ENCODE results near the gene PDE6D.
"Not testable (repeated sequence)": the region's sequence is repeated elsewhere in the genome, so short reads cannot be mapped to it uniquely, and the experiment has no call there.

PDE6D gene

DNA sequence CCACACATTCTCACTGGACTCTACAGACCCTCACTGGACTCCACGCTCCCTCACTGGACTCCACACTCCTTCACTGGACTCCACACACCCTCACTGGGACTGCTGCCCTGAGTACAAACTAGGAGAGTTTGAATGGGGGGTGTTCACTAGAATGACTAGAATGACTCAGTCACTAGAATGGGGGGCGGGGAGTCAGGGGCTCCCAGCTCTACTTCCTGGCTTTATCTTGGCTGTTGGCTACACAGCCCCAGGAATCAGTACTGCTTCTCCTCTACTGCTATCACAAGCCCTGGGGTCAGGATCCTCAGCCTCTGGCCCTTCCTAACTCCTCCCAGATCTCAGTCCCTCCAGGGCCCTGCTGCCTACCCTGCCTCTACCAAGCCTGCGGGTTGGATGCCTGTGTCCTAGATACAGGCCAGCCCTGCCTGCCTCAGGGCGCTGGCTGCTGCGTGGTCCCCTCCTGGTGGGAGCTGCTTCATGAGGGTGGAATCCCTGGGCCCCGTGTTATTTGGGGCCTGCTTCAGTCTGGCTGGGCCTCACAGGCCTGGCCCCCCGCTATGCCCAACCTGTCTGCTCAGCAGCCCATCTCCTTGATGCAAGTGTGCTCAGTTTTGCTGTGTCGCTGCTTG is 65.0 kb downstream of the PDE6D start:
- no peak for DNase-seq (ENCODE audit: low spot score)
- TF ChIP-seq, protein P1, sequence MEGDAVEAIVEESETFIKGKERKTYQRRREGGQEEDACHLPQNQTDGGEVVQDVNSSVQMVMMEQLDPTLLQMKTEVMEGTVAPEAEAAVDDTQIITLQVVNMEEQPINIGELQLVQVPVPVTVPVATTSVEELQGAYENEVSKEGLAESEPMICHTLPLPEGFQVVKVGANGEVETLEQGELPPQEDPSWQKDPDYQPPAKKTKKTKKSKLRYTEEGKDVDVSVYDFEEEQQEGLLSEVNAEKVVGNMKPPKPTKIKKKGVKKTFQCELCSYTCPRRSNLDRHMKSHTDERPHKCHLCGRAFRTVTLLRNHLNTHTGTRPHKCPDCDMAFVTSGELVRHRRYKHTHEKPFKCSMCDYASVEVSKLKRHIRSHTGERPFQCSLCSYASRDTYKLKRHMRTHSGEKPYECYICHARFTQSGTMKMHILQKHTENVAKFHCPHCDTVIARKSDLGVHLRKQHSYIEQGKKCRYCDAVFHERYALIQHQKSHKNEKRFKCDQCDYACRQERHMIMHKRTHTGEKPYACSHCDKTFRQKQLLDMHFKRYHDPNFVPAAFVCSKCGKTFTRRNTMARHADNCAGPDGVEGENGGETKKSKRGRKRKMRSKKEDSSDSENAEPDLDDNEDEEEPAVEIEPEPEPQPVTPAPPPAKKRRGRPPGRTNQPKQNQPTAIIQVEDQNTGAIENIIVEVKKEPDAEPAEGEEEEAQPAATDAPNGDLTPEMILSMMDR (IDR thresholded peaks at IDR 0.05; ENCODE audit: extremely low read depth, missing control alignments): no peak

DNA sequence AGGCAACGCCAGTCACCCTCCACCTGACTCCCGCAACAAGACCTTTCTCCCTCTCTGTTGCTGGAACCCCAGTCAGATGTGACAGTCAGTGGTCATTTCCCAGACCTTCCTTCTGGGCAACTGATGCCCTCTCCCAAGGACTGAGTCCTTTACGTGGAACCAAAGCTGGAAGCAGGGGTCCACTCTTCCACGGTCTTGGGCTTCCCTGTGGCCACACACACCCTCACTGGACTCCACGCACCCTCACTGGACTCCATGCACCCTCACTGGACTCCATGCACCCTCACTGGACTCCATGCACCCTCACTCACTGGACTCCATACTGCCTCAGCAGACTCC is 65.6 kb downstream of the PDE6D start:
- no peak for DNase-seq (ENCODE audit: low spot score)
- TF ChIP-seq, protein P1 (IDR thresholded peaks at IDR 0.05; ENCODE audit: extremely low read depth, missing control alignments): no peak

DNA sequence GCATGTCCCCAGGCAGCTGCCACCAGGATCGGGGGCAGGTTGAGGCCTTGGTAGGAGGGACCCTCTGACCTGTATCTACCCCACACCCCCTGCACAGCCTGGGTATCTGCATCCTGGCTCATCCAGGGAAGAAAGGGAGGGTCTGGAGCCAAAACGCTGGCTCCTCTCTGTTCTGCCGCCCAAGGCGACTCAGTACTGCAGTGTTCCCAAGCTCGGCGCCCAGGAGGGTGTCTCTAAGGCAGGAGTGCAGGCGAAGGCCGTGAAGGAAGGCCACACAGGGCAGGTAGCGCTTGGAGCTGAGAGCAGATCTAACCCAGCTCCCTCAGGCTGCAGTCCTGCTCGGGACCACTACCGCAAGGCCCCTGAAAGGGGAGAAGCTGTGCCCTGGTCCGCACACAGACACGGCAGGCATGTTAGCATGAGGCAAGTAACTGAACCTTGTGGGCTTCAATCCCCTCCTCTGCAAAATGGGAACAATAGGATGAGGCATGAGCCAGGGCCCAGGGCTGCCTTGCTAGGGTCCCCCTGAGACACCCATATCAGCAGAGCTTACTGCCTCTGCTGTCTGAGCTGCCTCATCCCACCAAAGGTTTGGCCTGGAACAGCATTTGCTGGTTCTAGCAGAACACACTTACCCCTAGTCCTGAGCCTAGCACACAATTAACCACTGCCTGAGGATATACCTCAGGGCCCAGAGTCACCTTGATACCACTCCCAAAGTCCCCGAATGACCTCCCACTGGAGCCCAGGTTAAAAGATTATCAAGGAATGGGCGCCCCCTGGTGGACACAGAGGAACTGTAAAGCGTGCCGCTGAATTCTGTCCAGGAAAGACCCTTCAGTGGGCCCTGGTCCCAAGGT is 66.2 kb downstream of the PDE6D start:
- peak; percentile 65 for DNase-seq (ENCODE audit: low spot score)
- TF ChIP-seq, protein P1 (IDR thresholded peaks at IDR 0.05; ENCODE audit: extremely low read depth, missing control alignments): peak; percentile 74

DNA sequence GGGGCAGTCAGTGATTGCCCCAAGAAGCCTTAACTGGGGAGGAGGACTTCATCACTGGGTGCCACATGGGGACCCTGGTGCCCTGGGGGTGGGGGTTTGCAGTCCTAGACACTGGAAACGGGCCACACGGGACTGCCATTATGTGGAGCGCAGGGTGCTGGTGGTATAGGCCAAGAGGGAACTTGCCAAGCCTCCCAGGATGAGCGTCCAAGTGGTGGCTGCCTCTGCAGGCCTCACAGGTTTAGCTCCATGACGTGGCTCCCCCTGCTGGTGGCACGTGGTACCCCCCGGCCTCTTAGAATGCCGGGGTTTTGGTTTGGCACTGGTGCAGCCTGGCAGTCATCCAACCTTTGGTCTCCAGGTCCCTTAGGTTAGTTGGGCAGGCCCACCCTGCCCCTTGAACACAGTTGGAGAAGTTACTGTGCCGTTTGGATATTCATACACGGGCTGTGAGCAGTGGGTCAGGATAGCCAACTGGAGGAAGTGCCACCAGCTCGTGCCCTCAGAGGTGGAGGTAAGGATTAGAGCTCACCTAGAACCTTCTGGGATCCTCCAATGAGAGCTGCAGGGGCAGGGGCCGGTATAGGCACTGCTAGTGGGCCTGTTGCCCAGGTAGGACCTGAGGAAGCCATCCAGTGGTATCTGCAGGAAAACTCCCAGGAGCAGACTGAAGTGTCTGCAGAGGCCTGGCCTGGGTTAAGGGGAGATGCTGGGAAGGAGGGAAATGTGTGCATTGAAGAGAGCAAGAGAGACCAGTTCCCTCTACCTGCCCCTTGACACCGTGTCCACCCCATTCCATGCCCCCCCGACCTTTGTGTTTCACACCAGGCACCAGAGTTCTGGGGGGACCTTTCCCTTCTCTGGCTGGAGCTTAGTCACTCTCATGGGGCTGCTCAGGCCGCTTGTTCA is 67.1 kb downstream of the PDE6D start:
- TF ChIP-seq, protein P1 (IDR thresholded peaks at IDR 0.05; ENCODE audit: extremely low read depth, missing control alignments): peak; percentile 88
- peak; percentile 77 for DNase-seq (ENCODE audit: low spot score)

DNA sequence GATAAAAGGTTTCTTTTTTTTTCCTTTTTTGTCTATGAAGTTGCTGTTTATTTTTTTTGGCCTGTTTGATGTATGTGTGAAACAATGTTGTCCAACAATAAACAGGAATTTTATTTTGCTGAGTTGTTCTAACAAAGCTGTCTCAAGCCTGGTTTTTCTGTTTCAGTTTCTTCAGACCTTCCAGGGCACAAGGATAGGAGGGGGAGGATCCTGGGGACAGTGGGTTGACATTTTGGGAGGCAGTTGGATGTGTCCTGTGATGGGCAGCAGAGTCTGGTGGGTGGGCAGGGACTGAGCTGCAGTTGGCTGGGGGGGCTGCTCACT is 67.7 kb downstream of the PDE6D start:
- not testable (repeated sequence) for DNase-seq (ENCODE audit: low spot score)

DNA sequence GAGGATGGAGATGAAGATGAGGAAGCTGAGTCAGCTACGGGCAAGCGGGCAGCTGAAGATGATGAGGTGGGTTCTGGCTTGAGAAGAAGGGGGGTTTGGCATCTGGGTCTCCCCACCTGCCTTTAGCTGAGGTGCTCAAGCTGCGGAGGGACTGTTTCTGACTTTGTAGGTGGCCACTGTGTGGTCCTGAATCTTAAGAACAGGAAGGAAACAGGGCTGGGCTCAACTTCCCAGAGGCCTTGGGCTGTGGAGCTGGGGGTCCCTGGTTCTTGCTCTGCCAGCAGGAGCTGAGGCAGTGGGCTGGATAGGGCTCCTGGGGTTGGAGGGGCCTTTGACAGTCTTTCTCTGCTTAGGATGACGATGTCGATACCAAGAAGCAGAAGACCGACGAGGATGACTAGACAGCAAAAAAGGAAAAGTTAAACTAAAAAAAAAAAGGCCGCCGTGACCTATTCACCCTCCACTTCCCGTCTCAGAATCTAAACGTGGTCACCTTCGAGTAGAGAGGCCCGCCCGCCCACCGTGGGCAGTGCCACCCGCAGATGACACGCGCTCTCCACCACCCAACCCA is 68.5 kb downstream of the PDE6D start:
- not testable (repeated sequence) for DNase-seq (ENCODE audit: low spot score)

DNA sequence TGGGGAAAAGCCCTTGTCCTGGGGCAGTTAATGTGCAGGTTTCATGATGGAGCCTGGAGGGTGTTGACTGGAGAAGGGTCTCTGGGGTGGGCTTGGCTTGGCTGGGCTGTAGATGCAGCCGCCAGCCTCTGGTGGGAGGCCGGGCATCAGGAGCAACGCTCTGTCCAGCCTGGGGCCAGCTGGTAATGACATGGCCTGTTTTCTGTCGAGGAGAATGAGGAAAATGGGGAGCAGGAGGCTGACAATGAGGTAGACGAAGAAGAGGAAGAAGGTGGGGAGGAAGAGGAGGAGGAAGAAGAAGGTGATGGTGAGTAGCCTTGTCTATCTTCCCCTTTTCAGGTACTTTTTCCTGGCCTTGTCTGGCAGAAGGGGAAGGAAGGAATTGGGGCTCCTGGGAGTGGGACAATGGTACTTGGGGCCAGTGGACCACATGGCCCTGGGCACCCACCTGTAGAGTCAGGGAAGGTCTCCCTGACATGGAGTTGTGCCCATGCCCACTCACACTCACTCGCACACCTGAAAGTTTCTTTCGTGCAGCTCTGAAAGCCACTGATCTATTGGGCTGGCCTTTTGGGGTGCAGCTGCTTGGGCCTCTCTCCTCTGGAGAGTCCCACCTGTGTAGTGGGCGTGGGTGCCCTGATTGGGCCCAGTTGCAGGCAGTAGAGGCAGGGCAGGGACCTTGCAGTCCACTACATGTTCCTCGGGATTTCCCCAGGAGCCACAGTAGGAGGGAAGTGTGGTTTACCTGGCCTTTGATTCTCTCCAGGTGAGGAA is 69.2 kb downstream of the PDE6D start:
- TF ChIP-seq, protein P1 (IDR thresholded peaks at IDR 0.05; ENCODE audit: extremely low read depth, missing control alignments): no peak
- no peak for DNase-seq (ENCODE audit: low spot score)

Measured in GM20000 (cell line).